ENCODE measurements around the gene ASTN1. TPM values are rescaled to one million over a fixed set of nuclear protein-coding genes. Genes with fewer than 3 reads are reported as not detected.

ASTN1 gene
- total RNA-seq, 4 donors from 2014 or later, result 0.93 to 2.9 (median 2.3) TPM

DNA sequence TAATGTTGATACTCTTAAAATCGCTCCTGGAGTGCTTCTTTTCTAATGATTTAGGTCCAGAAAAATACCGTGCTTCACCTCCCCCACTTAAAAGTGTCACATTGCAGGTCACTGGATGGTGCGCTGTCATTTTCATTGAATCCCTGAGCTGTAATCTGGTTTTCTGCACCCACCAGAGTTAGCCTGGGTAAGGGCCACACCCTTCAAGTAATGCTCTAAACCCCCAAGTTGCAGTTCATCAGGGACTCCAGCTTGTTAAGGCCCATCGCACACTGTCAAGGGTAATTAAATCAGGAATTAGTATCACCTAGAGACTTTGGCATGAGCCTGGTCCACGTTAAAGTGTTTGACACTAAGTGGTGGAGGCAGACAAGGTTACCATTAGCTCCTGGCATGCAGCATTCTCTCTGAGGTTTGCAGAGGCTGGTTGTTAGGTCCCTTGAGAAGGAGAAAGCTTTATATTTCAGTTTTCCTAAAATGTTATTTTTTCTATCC is 34.0 kb downstream of the ASTN1 start:
- Histone ChIP-seq H3K9me3 (no peaks in the 10 kb centered on the region), H3K36me3 (no peaks in the 10 kb centered on the region), H3K4me3 (no peak overlapping the region), H3K27me3 (no peaks in the 10 kb centered on the region), H3K4me1 (no peaks in the 10 kb centered on the region), H3K27ac (no peak overlapping the region)
- TF ChIP-seq, protein P1, sequence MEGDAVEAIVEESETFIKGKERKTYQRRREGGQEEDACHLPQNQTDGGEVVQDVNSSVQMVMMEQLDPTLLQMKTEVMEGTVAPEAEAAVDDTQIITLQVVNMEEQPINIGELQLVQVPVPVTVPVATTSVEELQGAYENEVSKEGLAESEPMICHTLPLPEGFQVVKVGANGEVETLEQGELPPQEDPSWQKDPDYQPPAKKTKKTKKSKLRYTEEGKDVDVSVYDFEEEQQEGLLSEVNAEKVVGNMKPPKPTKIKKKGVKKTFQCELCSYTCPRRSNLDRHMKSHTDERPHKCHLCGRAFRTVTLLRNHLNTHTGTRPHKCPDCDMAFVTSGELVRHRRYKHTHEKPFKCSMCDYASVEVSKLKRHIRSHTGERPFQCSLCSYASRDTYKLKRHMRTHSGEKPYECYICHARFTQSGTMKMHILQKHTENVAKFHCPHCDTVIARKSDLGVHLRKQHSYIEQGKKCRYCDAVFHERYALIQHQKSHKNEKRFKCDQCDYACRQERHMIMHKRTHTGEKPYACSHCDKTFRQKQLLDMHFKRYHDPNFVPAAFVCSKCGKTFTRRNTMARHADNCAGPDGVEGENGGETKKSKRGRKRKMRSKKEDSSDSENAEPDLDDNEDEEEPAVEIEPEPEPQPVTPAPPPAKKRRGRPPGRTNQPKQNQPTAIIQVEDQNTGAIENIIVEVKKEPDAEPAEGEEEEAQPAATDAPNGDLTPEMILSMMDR (IDR thresholded peaks at IDR 0.05), result no peak
- TF ChIP-seq EP300 (IDR thresholded peaks at IDR 0.05), result no peak
- no peak for TF ChIP-seq POLR2AphosphoS5 (IDR thresholded peaks at IDR 0.05)
- TF ChIP-seq POLR2A (IDR thresholded peaks at IDR 0.05), result no peak
- ATAC-seq, result no peak
- 68 to 83% methylated on average over 3 to 4 of the region's 5 CpGs for WGBS, 2 donors (ENCODE audit: low coverage in 1 of 2)

DNA sequence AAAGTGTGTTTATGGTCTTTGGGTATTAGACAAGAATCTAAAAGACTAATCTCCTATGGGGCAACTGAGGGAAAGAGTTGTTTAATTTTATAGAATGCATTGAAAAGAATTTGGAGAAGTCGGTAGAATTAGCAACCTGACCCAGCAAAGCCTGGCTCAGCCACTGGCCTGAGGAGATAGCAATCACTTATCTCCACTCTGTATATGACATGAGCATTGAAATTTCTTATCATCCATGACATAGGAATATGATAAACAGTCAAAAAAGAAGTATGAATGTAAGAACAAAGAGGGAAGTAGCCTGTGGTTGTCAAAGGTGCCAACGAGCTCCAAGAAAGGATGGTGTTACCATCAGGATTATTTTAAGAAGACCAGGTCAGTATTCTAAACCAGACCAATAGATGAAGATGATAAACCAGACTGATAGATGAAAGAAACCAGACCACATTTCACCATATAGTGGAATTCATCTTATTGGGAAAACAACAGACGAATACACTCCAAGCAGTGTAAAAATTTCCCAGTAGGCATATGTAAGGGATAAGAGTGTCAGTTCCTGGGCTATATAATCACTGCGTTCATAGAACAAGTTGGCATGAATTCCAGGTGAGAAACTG is 35.7 kb downstream of the ASTN1 start:
- H3K27ac ChIP-seq, result no peak overlapping the region
- no peaks in the 10 kb centered on the region for H3K36me3 ChIP-seq
- H3K4me3 ChIP-seq, result no peak overlapping the region
- no peaks in the 10 kb centered on the region for H3K9me3 ChIP-seq
- TF ChIP-seq EP300 (IDR thresholded peaks at IDR 0.05) (no peak), POLR2A (IDR thresholded peaks at IDR 0.05) (no peak), POLR2AphosphoS5 (IDR thresholded peaks at IDR 0.05) (no peak)
- TF ChIP-seq, protein P1 (IDR thresholded peaks at IDR 0.05), result no peak
- no peaks in the 10 kb centered on the region for H3K4me1 ChIP-seq
- no peak for ATAC-seq
- 74 to 77% methylated on average over 4 of the region's 4 CpGs for WGBS, 2 donors (ENCODE audit: low coverage in 1 of 2)
- no peaks in the 10 kb centered on the region for H3K27me3 ChIP-seq

DNA sequence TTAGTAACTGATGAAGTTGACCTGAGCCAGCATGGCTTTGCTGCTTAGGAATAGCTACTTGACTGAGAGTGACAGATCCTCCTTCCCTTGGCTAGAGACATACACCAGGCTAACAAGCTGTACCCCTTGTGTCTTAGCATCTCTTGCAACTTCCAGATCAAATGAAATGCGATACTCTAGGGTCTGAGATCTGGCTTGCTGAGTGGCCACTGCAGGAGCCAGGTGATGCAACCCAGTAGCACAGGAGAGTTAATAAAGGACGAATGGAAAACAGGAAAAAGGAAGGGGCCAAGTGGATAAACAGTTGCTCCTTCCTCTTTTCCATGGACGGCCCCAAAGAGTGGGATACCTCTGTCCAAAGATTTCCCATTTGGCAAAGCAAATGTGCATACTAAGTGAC is 38.2 kb downstream of the ASTN1 start:
- H3K27me3 ChIP-seq, result no peaks in the 10 kb centered on the region
- H3K4me1 ChIP-seq, result no peaks in the 10 kb centered on the region
- no peaks in the 10 kb centered on the region for H3K9me3 ChIP-seq
- TF ChIP-seq POLR2A (IDR thresholded peaks at IDR 0.05) (no peak), POLR2AphosphoS5 (IDR thresholded peaks at IDR 0.05) (no peak), EP300 (IDR thresholded peaks at IDR 0.05) (no peak)
- TF ChIP-seq, protein P1 (IDR thresholded peaks at IDR 0.05), result no peak
- no peak for ATAC-seq
- H3K27ac ChIP-seq, result no peak overlapping the region
- H3K36me3 ChIP-seq, result no peaks in the 10 kb centered on the region
- 56 to 80% methylated on average over 1 to 2 of the region's 3 CpGs for WGBS, 2 donors (ENCODE audit: low coverage in 1 of 2)
- no peak overlapping the region for H3K4me3 ChIP-seq

DNA sequence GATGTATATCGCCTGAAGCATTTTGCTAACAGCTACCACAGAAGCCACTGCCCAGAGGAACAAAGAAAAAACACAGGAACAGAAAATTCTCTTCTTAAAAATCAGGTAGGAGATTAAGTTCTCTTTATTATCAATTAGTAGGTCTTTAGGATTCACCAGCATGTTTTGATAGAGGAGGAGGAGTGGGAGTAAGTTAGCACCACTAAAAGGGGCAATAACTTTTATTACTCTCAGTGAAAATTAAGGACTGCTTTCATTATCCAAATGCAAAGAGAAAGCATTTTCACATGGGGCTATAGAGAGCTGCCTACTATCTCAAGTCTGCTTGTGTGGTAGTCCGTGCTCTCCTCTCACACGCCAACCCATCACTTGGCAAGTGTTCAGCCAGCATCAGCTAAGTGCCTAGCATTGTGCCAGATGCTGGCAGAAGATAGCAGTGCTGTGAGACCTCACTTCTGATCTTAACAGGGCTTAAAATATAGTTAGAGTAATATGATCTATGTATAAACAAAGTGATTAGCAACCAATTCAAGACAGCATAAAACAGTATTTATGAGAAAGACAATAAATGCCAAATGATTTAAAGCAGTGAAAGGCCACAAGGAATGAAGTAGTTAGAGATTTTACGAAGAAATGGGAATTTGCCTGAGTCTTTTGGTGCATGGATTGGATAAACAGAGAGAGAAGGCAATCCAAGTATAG is 39.8 kb downstream of the ASTN1 start:
- WGBS, 2 donors (ENCODE audit: low coverage in 1 of 2), result 72% methylated on average over 4 of the region's 4 CpGs
- Histone ChIP-seq H3K4me3 (no peak overlapping the region), H3K27me3 (no peaks in the 10 kb centered on the region), H3K27ac (no peak overlapping the region), H3K36me3 (no peaks in the 10 kb centered on the region), H3K9me3 (no peaks in the 10 kb centered on the region), H3K4me1 (no peaks in the 10 kb centered on the region)
- TF ChIP-seq POLR2A (IDR thresholded peaks at IDR 0.05) (no peak), POLR2AphosphoS5 (IDR thresholded peaks at IDR 0.05) (no peak), EP300 (IDR thresholded peaks at IDR 0.05) (no peak)
- TF ChIP-seq, protein P1 (IDR thresholded peaks at IDR 0.05), result no peak
- no peak for ATAC-seq

Data from gastroesophageal sphincter (tissue), 4 donors.